Activated T-helper 9 cell treated with anti-CD3 and anti-CD28 coated beads, Interleukin-2, amount 50 U/mL, for 16 hours (primary cell): ENCODE measurements around the gene MAPK1.
"Not testable (repeated sequence)": the region's sequence is repeated elsewhere in the genome, so short reads cannot be mapped to it uniquely, and the experiment has no call there.

Experiments used
- DNase-seq: peaks from one replicate; pipeline ENCODE4 v3.0.0-alpha.2; 2020; ENCODE audit warnings: low read depth

The MAPK1 gene

GRCh38 chr22:21754523-21754922 lies 112.9 kb downstream of the MAPK1 start:
- no peak for DNase-seq

GRCh38 chr22:21753374-21754111 lies 113.9 kb downstream of the MAPK1 start:
- no peak for DNase-seq

- no peak for DNase-seq
Measured at GRCh38 chr22:21752276-21752675, 115.2 kb downstream of the MAPK1 start.

DNA sequence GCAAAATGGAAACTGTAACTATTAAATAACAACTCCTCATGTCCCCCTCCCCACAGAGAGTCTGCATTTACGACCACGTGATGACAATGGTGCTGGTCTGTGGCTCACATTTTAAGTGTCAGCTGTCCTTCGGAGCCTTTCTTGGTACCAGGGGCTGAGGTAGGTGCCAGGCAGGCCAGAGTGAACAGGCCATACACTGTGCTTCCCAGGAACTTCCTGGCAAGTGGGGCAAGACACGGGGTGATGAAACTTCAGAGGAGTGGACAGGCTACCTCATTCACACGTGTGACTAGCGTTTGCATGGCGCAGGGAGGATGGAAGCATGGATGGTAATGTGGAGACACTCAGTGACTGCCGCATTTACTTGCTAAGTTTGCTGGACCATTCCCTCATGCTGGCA lies 121.5 kb downstream of the MAPK1 start:
- no peak for DNase-seq

DNA sequence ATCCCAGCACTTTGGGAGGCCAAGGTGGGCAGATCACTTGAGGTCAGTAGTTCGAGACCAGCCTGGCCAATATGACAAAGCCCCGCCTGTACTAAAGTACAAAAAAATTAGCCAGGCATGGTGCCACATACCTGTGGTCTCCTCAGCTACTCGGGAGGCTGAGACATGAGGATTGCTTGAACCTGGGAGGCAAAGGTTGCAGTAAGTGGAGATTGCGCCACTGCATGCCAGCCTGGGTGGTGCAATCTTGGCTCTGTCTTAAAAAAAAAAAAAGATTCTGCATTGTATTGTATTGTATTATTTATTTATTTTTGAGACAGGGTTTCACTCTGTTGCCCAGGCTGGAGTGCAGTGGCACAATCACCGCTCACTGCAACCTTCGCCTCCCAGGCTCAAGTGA lies 122.5 kb downstream of the MAPK1 start:
- DNase-seq = not testable (repeated sequence)

DNA sequence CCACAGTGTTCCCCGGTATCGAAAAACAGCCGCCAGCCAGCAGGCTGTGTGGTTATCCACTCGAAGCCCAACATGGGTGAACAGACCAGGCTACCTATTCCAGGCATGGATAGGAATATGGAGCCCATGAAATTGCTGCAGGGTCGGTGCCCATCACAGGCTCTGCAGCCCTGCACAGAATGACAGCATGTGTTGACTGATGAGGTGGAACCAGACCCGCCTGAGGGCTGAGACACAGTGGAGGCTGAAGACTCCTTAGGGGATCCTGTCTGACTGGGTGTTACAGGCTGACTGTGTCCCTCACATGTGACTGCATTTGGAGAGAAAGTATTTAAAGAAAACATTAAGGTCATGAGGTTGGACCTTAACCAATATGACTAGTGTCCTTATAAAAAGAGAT lies 125.7 kb downstream of the MAPK1 start:
- DNase-seq = no peak

DNA sequence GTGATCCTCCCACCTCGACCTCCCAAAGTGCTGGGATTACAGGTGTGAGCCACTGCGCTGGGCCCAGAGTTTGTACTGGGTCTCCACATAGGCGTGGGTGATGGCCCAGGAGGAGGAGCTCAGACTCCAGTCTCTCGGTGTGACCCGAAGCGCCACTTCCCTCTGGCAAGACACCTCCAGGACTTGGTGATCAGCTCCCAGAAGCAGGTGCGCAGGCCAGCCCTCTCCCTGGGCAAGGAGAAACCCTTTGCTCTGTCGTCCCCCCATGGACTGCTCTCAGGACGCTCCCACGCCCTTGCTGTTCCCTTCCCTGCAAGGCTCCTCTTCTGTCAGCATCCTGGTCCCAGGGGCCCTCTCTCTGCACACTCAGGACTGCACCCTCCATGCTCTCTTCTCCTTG lies 126.4 kb downstream of the MAPK1 start:
- DNase-seq = no peak

DNA sequence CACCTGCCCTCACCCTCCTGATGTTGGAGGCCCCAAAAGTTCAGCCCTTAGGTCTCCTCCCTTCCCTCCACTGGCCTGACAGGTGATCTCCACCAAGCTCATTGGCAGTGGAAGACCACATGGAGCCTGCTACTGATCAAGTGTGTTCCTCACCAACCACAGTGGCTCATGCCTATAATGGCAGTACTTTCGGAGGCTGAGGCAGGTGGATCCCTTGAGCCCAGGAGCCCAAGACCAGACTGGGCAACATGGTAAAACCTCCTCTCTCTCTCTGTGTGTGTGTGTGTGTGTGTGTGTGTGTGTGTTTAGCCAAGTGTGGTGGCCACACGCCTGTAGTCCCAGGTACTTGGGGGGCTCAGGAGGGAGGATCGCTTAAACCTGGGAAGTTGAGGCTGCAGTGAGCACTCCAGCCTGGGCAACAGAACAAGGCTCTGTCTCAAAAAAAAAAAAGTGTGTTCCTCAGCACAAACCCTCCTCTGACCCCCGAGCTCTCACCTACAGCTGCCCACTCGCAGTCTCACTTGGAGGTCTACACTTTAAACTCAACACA lies 127.5 kb downstream of the MAPK1 start:
- DNase-seq = no peak

DNA sequence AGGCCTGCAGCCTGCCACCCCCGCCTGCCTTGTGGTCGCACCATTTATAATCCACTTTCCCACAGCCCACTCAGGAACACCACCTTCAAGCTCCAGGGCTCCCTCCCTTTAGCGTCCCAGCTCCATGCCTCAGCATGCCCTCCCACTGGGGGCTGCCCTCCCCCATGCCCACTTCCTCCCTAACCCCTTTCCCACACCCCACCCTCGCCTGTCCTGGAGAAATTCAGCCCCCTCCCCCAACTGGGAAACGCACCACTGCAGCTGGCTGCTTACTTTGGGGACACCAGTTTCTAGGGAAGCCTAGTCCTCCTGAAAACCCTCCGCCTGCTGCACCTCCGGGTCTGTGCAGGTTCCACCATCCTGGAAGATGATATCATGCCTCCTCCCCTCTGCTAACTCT lies 128.5 kb downstream of the MAPK1 start:
- no peak for DNase-seq

GRCh38 chr22:21738081-21738480 lies 129.4 kb downstream of the MAPK1 start:
- DNase-seq = no peak

GRCh38 chr22:21736948-21737347 lies 130.5 kb downstream of the MAPK1 start:
- DNase-seq = no peak

DNA sequence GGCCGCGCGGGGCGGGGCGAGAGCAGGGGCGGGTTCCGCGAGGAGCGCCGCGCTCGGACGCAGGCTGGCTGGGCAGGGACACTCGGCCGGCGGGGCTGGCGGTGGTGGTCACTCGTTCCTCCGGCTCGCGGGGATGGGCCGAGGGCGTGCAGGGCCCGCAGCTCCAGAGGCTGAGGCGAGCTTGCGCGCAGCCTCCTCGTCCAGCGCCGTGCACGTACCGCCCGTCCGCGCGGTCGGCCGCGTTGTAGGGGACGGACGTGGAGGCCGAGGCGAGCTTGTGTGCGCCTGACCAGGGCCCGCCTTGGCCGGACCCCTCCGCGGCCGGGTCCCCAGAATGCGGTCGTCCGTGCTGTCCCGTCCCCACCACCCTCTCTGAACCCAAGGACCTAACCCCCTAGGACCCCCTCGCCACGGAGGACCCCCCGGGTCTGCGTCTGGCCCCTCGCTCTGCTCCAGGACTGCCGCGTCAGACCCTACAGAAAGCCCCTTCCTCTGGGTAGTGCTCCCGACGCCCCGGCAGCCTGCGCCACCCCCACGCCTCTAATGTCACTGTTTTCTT lies 131.3 kb downstream of the MAPK1 start:
- DNase-seq = no peak

DNA sequence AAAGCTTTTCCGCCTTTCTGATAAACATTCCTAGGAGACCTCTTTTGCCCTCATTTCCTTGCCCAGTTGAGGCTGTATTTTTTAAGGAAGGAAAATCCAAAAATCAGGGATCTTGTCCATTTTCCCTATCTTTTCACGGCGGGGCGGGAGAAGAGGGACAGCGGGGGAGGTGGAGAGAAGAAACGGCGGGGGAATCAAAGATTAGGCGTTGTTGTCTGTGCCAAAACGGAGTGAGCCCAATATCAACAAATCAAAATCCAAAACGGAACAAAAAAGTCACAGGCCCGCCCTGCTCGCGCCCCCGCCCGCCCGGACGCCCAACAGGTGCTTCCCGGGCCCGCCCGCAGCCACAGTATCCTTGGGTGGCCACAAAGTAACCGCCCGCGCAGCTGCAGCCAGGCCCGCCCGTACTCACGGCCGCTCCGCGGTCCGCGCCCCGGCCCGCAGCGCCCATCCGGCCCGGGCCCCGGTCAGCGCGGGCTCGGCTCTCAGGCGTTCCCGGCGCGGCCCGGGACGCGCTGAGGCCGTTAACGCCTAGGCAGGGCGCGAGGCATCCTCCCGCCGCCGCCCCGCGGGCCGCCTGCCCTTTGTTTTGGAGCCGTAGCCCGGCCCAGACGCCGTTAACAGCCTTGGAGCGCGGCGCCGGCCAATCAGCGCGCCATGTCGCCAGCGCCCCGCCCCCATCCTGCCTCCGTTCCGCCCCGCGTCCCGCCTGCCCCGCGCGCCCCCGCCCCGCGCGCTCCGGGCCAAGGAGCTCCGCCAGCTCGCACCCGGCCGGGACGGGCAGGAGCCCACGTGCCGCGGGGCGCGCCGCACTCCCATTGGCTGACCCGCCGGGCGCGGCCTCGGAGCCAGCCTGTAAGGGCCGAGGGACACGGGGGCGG lies 132.0 kb downstream of the MAPK1 start, which contains the start of gene YPEL1:
Gene YPEL1 (minus strand): TSS at position 595 of the 884 bp plus-strand sequence. CDS start 25,050 bp downstream, outside the sequence.
- peak; percentile 95 for DNase-seq

GRCh38 chr22:21734540-21735199 lies 132.8 kb downstream of the MAPK1 start:
- DNase-seq = no peak

GRCh38 chr22:21731503-21731902 lies 135.9 kb downstream of the MAPK1 start:
- DNase-seq = no peak

- no peak for DNase-seq
Measured at GRCh38 chr22:21730535-21731308, 136.7 kb downstream of the MAPK1 start.

GRCh38 chr22:21729184-21729583 lies 138.3 kb downstream of the MAPK1 start:
- not testable (repeated sequence) for DNase-seq

GRCh38 chr22:21728270-21728669 lies 139.2 kb downstream of the MAPK1 start:
- no peak for DNase-seq

DNA sequence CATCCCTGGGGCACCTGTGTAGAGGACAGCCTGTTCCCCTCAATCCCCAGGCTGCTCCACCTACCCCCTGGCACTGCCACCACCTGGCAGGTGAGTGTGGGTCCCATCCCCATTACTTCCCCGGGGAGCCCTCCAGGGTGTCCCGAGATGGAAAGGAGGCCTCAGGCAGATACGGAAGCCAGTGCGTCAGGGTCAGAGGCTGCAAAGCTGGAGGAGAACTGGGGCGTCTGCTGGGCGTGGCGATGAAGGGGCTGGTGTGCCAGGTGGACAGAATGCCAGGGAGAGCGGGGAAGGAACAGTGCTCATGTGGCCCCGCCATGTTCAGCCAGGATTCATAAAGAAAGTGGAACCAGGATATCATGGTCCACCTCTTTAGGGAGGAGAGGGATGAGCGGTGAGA lies 139.7 kb downstream of the MAPK1 start:
- no peak for DNase-seq

GRCh38 chr22:21727159-21727558 lies 140.3 kb downstream of the MAPK1 start:
- DNase-seq = no peak

DNA sequence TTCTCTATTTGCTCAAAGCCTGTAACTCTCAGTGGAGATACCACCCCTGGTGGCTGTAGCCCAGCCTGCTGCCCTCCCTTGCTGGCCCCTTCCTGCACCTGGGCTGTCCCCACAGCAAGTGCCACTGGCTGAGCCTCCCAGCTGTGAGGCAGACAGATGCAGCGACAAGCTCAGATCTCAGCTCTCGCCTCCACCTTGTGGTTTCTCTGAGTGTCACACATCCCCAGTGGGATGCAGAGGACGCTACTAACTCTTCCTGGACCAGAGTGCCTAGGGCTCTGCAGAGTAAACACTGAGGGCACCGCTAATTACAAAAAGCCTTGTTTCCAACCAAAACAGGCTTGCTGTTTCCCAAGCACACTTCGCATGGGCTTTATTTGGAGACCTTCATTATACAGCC lies 140.8 kb downstream of the MAPK1 start:
- no peak for DNase-seq
